GM18498 (cell line): ENCODE measurements around the gene RNF150.
"Not testable (repeated sequence)": the region's sequence is repeated elsewhere in the genome, so short reads cannot be mapped to it uniquely, and the experiment has no call there.

ENCODE experiments used
- ATAC-seq: cut with Tn5 transposase; IDR thresholded peaks from one replicate; pipeline ENCODE4 v1.9.1; 2021; ENCODE audit warnings: mild to moderate bottlenecking, moderate library complexity; ENCODE audit not compliant: unreplicated experiment

RNF150 gene

GRCh38 chr4:141133146-141133998, at the start of gene RNF150:
RNF150 (minus strand) TSS chr4:141133469.
- ATAC-seq, result peak; percentile 69

GRCh38 chr4:141180991-141181761, 47.9 kb upstream of the RNF150 start:
- ATAC-seq, result no peak

GRCh38 chr4:141179474-141180373, 46.5 kb upstream of the RNF150 start:
- no peak for ATAC-seq

- ATAC-seq, result no peak
Measured at GRCh38 chr4:141177171-141177570, 43.9 kb upstream of the RNF150 start.

- ATAC-seq, result no peak
Measured at GRCh38 chr4:141174457-141174856, 41.2 kb upstream of the RNF150 start.

GRCh38 chr4:141170671-141171070, 37.4 kb upstream of the RNF150 start:
- ATAC-seq, result no peak

- no peak for ATAC-seq
Measured at GRCh38 chr4:141169391-141169790, 36.1 kb upstream of the RNF150 start.

- not testable (repeated sequence) for ATAC-seq
Measured at GRCh38 chr4:141165001-141165400, 31.7 kb upstream of the RNF150 start.

- ATAC-seq, result no peak
Measured at GRCh38 chr4:141159027-141159426, 25.8 kb upstream of the RNF150 start.

- ATAC-seq, result no peak
Measured at GRCh38 chr4:141158219-141158618, 24.9 kb upstream of the RNF150 start.

GRCh38 chr4:141155586-141155985, 22.3 kb upstream of the RNF150 start:
- ATAC-seq, result no peak

- ATAC-seq, result no peak
Measured at GRCh38 chr4:141154725-141155124, 21.5 kb upstream of the RNF150 start.

- no peak for ATAC-seq
Measured at GRCh38 chr4:141153751-141154510, 20.7 kb upstream of the RNF150 start.

- no peak for ATAC-seq
Measured at GRCh38 chr4:141144207-141144606, 10.9 kb upstream of the RNF150 start.

GRCh38 chr4:141142423-141142822, 9.2 kb upstream of the RNF150 start:
- ATAC-seq, result no peak

GRCh38 chr4:141140391-141141200, 7.3 kb upstream of the RNF150 start:
- ATAC-seq, result no peak

GRCh38 chr4:141133999-141134995, 1.0 kb upstream of the RNF150 start:
- ATAC-seq, result no peak

GRCh38 chr4:141132709-141133145, 542 bp downstream of the RNF150 start:
- peak; percentile 31 for ATAC-seq
